ENCODE measurements around the gene PLEKHH1. TPM values are rescaled to one million over a fixed set of nuclear protein-coding genes. Genes with fewer than 3 reads are reported as not detected.

The PLEKHH1 gene
- total and polyA plus RNA-seq, 2 experiments from 2014 or later: 14.7 to 33.9 TPM

GRCh38 chr14:67602995-67603545 is 70.0 kb downstream of the PLEKHH1 start (continued):
- TF ChIP-seq REST (IDR thresholded peaks at IDR 0.05; ENCODE audit: unreplicated experiment) (no peak), STAT1 (IDR thresholded peaks at IDR 0.05; ENCODE audit: unreplicated experiment) (no peak), NANOG (IDR thresholded peaks at IDR 0.05; ENCODE audit: borderline replicate concordance) (no peak)

GRCh38 chr14:67607646-67608045 is 74.6 kb downstream of the PLEKHH1 start:
- H3F3A ChIP-seq (replicated peaks; ENCODE audit: low read depth): no peaks in the 10 kb centered on the region
- H3K79me2 ChIP-seq (replicated peaks; ENCODE audit: insufficient read depth): no peaks in the 10 kb centered on the region
- H3K27ac ChIP-seq (ENCODE audit: low read depth): no peak overlapping the region
- peak; percentile 65 for DNase-seq (ENCODE audit: low spot score)
- TF ChIP-seq POLR2AphosphoS5 (IDR thresholded peaks at IDR 0.05; ENCODE audit: low read depth) (0 out of 2 replicates have a peak, but pooled peaks have one; percentile 24), ZNF462 (CRISPR knock-in tag; IDR thresholded peaks at IDR 0.05) (no peak)
- no peak overlapping the region for H3K27ac Mint-ChIP-seq
- H2AFZ ChIP-seq: no peak overlapping the region
- no peaks in the 10 kb centered on the region for H3K9me2 ChIP-seq (ENCODE audit: insufficient read depth)
- peak; percentile 87 for ATAC-seq
- H3K36me3 ChIP-seq (ENCODE audit: insufficient read depth): no peaks in the 10 kb centered on the region
- no peaks in the 10 kb centered on the region; the same call in 1 of the 2 replicates for H4K20me1 ChIP-seq (replicated peaks; ENCODE audit: insufficient read depth)
- H3K9me3 Mint-ChIP-seq: no peaks in the 10 kb centered on the region
- peaks cover 92% of the 10 kb centered on the region for H3K27me3 Mint-ChIP-seq (ENCODE audit: insufficient read depth, low read depth, poor library complexity)
- peaks cover 100% of the 10 kb centered on the region for H3K27me3 ChIP-seq (ENCODE audit: insufficient read depth)
- H3K4me3 Mint-ChIP-seq: no peak overlapping the region
- H3K4me1 Mint-ChIP-seq: peaks cover 20% of the 10 kb centered on the region
- peaks cover 14% of the 10 kb centered on the region; the same call in 1 of the 2 replicates for H3K4me1 ChIP-seq (ENCODE audit: insufficient read depth)
- H3K36me3 Mint-ChIP-seq (ENCODE audit: low read depth): no peaks in the 10 kb centered on the region
- H3K4me2 ChIP-seq: no peak overlapping the region
- H3K4me3 ChIP-seq: no peak overlapping the region

All from GM23338 (cell line).